GM12872 (cell line): ENCODE data around the gene TLR5.

Experiments
- TF ChIP-seq, protein P1 (sequence below): IDR thresholded peaks from 3 replicates; pipeline ENCODE4 v1.5.1; 2011; ENCODE audit warnings: low read depth, mild to moderate bottlenecking, low read length, moderate library complexity; ENCODE audit not compliant: insufficient read depth

Gene TLR5

DNA sequence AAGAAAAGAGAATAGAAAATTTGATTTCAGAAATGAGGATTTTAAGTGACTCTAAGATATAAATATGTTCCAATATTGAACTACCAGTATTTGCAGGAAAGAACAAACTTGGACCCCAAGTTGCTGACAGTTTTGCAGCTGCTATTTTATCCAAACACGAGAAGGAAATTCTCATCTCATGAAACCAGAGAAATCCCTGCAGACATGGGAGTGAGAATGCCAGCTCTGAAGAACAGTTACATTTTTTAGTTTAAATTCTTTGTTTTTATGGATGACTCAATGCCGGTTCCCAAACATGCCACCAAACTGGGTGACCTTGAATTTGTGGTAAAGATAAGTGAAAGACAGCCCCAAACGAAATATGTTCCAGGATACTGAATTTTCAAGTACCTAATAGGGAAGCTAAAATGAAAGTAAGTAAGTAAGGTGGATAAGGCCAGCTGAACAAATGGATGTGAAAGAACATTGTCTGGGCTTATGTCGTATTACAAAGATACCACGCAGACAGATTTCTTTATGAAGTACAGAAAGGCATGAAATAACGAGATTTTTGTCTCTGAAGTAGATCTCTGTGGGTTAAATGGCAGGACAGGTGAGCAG is 19.9 kb downstream of the TLR5 start:
- TF ChIP-seq, protein P1, sequence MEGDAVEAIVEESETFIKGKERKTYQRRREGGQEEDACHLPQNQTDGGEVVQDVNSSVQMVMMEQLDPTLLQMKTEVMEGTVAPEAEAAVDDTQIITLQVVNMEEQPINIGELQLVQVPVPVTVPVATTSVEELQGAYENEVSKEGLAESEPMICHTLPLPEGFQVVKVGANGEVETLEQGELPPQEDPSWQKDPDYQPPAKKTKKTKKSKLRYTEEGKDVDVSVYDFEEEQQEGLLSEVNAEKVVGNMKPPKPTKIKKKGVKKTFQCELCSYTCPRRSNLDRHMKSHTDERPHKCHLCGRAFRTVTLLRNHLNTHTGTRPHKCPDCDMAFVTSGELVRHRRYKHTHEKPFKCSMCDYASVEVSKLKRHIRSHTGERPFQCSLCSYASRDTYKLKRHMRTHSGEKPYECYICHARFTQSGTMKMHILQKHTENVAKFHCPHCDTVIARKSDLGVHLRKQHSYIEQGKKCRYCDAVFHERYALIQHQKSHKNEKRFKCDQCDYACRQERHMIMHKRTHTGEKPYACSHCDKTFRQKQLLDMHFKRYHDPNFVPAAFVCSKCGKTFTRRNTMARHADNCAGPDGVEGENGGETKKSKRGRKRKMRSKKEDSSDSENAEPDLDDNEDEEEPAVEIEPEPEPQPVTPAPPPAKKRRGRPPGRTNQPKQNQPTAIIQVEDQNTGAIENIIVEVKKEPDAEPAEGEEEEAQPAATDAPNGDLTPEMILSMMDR, result no peak

- TF ChIP-seq, protein P1, result no peak
These were observed 24.6 kb downstream of the TLR5 start for GRCh38 chr1:223118418-223118817.

GRCh38 chr1:223116950-223117349 is 26.1 kb downstream of the TLR5 start:
- TF ChIP-seq, protein P1, result no peak

DNA sequence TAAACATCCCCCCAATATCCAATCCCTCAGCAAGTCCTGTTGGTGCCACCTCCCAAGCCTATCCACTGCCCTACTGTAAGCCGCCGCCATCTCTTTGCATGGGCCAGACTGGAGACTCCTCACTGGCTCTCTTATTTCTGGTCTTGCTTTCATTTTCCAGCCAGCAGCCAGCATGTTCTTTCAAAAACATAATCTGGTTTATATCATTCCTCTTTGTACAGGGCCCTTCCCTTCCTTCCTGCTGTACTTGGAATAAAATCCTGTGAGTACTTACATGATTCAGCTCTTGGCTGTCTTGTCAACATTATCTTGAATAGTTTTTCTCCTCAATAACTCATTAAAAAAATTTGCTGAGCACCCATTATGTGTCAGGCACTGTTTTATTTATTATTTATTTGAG is 28.2 kb downstream of the TLR5 start:
- TF ChIP-seq, protein P1, result no peak

- TF ChIP-seq, protein P1, result no peak
These were observed 32.1 kb downstream of the TLR5 start for GRCh38 chr1:223110952-223111351.

GRCh38 chr1:223109581-223110026 is 33.4 kb downstream of the TLR5 start:
- TF ChIP-seq, protein P1, result no peak

DNA sequence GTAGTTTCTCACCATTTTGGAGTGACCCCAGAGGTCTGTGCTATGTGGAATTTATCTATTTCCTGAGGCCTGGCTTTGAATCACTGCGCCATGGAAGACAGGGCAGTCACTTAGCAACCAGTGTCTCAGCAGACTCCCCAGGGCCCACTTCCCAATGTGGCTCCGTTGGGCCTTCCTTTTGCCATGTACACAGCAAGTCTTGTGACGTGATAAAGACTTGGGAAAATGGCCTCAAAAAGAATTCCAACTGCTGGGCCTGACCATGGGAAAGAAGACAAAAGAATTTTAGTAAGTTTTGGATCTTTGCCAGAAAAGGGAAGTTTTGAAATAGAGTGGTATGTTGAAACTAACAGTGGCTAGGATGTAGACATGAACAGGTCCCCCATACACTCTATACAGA is 36.2 kb downstream of the TLR5 start:
- TF ChIP-seq, protein P1, result no peak
